SK-N-SH (cell line): ENCODE results near the gene LSP1. TPM values are rescaled to one million over a fixed set of nuclear protein-coding genes. Genes with fewer than 3 reads are reported as not detected.

Source experiments
- CTCF ChIA-PET: fragments of 300-600, 350-600 bp; formaldehyde crosslinking; extraction: SDS; loops from one replicate; lab custom pipeline; 2021; lab: Yijun Ruan, JAX
- POLR2A ChIA-PET: fragments of 350-600 bp; sonication (Branson Sonifier 250); formaldehyde crosslinking; extraction: SDS; loops from one replicate; lab custom pipeline; 2020; ENCODE audit warnings: antibody characterized with exemption, inconsistent platforms; lab: Yijun Ruan, JAX
- DNase-seq: peaks from one replicate; pipeline ENCODE4 v3.0.0; 2012
- H2AFZ ChIP-seq: fragments of 200-600 bp; sonication (generic); 2 replicates; pipeline ENCODE4 v1.8.1; 2016; ENCODE audit warnings: antibody characterized with exemption, mild to moderate bottlenecking, low read depth
- H3F3A ChIP-seq: fragments of 200-600 bp; sonication (generic); replicated peaks from 2 replicates; pipeline ENCODE3; 2016; ENCODE audit warnings: antibody characterized with exemption, mild to moderate bottlenecking; ENCODE audit not compliant: insufficient read depth
- H3K27ac ChIP-seq, 2 experiments: fragments of 200-500 bp in 1 of 2; fragments of 200-600 bp in 1 of 2; sonication (Bioruptor generic) in 1 of 2; sonication (generic), shearing (Covaris generic) in 1 of 2; 2 replicates each; pipeline versions ENCODE4 v1.5.1 to v1.6.1; 2014 to 2016; ENCODE audit warnings: low read depth in 2 of 2, inconsistent platforms in 1 of 2, low read length in 1 of 2, mild to moderate bottlenecking in 1 of 2, mixed read lengths in 1 of 2
- H3K27me3 ChIP-seq: fragments of 200-600 bp; sonication (generic), shearing (Covaris generic); 2 replicates; pipeline ENCODE4 v1.6.1; 2016; ENCODE audit warnings: mixed run types; ENCODE audit not compliant: insufficient read depth
- H3K36me3 ChIP-seq, 2 experiments: fragments of 200-500 bp in 1 of 2; fragments of 200-600 bp in 1 of 2; sonication (Bioruptor generic) in 1 of 2; sonication (generic) in 1 of 2; replicated peaks in 1 of 2; 2 replicates each; pipeline versions ENCODE3 to v1.5.1; 2014 to 2016; ENCODE audit warnings: low read length in 1 of 2, mild to moderate bottlenecking in 1 of 2; ENCODE audit not compliant: insufficient read depth in 2 of 2, control insufficient read depth in 1 of 2
- H3K4me1 ChIP-seq, 2 experiments: fragments of 200-500 bp in 1 of 2; fragments of 200-600 bp in 1 of 2; sonication (Bioruptor generic) in 1 of 2; sonication (generic), shearing (Covaris generic) in 1 of 2; 2 replicates each; pipeline versions ENCODE4 v1.5.1 to v1.6.1; 2014 to 2016; ENCODE audit warnings: low read depth in 1 of 2, low read length in 1 of 2, mixed run types in 1 of 2; ENCODE audit not compliant: insufficient read depth in 2 of 2, control insufficient read depth in 1 of 2
- H3K4me2 ChIP-seq: fragments of 200-600 bp; sonication (generic), shearing (Covaris generic); 2 replicates; pipeline ENCODE4 v1.6.1; 2017; ENCODE audit warnings: mixed run types
- H3K4me3 ChIP-seq, 2 experiments: fragments of 200-500 bp in 1 of 2; fragments of 200-600 bp in 1 of 2; sonication (Bioruptor generic) in 1 of 2; sonication (generic), shearing (Covaris generic) in 1 of 2; 2 replicates each; pipeline versions ENCODE4 v1.5.1 to v1.8.1; 2014 to 2016; ENCODE audit warnings: low read depth in 2 of 2, inconsistent platforms in 1 of 2, low read length in 1 of 2, mild to moderate bottlenecking in 1 of 2, mixed read lengths in 1 of 2, moderate library complexity in 1 of 2
- H3K79me2 ChIP-seq: fragments of 200-600 bp; sonication (generic); 2 replicates; pipeline ENCODE4 v1.8.1; 2017; ENCODE audit warnings: mild to moderate bottlenecking; ENCODE audit not compliant: insufficient read depth
- H3K9ac ChIP-seq: fragments of 200-600 bp; sonication (generic); 2 replicates; pipeline ENCODE4 v1.6.1; 2017; ENCODE audit warnings: mixed run types
- H3K9me2 ChIP-seq: fragments of 200-600 bp; sonication (generic); 2 replicates; pipeline ENCODE4 v1.6.1; 2017; ENCODE audit warnings: mixed run types
- H3K9me3 ChIP-seq: fragments of 200-600 bp; sonication (generic); 2 replicates; pipeline ENCODE4 v1.6.1; 2017; ENCODE audit warnings: mixed run types, mild to moderate bottlenecking, moderate library complexity
- H4K20me1 ChIP-seq: fragments of 200-600 bp; sonication (generic); 2 replicates; pipeline ENCODE4 v1.6.1; 2017; ENCODE audit warnings: mild to moderate bottlenecking, mixed run types; ENCODE audit not compliant: insufficient read depth
- CHD2 ChIP-seq: fragments of 150-350 bp; IDR thresholded peaks from 2 replicates; pipeline ENCODE4 v1.6.1; 2018; ENCODE audit warnings: low read length; ENCODE audit not compliant: partially characterized antibody
- EZH2phosphoT487 ChIP-seq: fragments of 200-600 bp; sonication (generic); IDR thresholded peaks from 2 replicates; pipeline ENCODE4 v1.6.1; 2017; ENCODE audit warnings: low read depth, mixed run types, mild to moderate bottlenecking, antibody characterized with exemption, moderate library complexity, borderline replicate concordance
- JUND ChIP-seq: IDR thresholded peaks from 2 replicates; pipeline ENCODE4 v1.4.0; 2012
- NFIC ChIP-seq: IDR thresholded peaks from 2 replicates; pipeline ENCODE4 v1.4.0; 2012; ENCODE audit warnings: borderline replicate concordance
- PBX3 ChIP-seq: IDR thresholded peaks from 2 replicates; pipeline ENCODE4; 2012
- RCOR1 ChIP-seq: fragments of 150-350 bp; IDR thresholded peaks from 2 replicates; pipeline ENCODE4 v1.6.1; 2017; ENCODE audit warnings: antibody characterized with exemption, low read length
- RFX5 ChIP-seq: IDR thresholded peaks from 2 replicates; pipeline ENCODE4 v1.6.1; 2012; ENCODE audit warnings: mild to moderate bottlenecking, improper control_type of control experiment, low read length
- RXRA ChIP-seq: IDR thresholded peaks from 2 replicates; pipeline ENCODE4 v1.4.0; 2012; ENCODE audit warnings: low read depth, mild to moderate bottlenecking, borderline replicate concordance
- TAF1 ChIP-seq: IDR thresholded peaks from 2 replicates; pipeline ENCODE4 v1.6.1; 2012; ENCODE audit warnings: low read depth, mild to moderate bottlenecking, low read length, moderate library complexity, borderline replicate concordance
- TCF12 ChIP-seq: IDR thresholded peaks from 2 replicates; pipeline ENCODE4 v1.4.0; 2012
- USF2 ChIP-seq: fragments of 150-350 bp; IDR thresholded peaks from 2 replicates; pipeline ENCODE4 v1.6.1; 2017; ENCODE audit warnings: antibody characterized with exemption, low read length, low read depth, borderline replicate concordance
- ZBTB33 ChIP-seq: IDR thresholded peaks from 2 replicates; pipeline ENCODE4 v1.4.0; 2012; ENCODE audit warnings: low read depth, borderline replicate concordance
- WGBS: methylation state at CpG from one replicate; pipeline ENCODE4 v1.1.6; 2017; ENCODE audit warnings: low lambda C conversion rate; 5-methylcytosine and 5-hydroxymethylcytosine counted together
- polyA plus RNA-seq, 3 experiments: library from polyadenylated mRNA; depleted of rRNA; stranded (reverse); fragments of >200 nt; gene quantifications; 2 replicates each; pipeline ENCODE4 v1.2.3, GENCODE V29; 2012
- TF ChIP-seq, protein P1 (sequence below): fragments of 150-350 bp; IDR thresholded peaks from 2 replicates; pipeline ENCODE4 v1.6.1; 2016; ENCODE audit warnings: mild to moderate bottlenecking, low read depth, low read length
- TF ChIP-seq, protein P2 (sequence below): fragments of 200-600 bp; sonication (generic); IDR thresholded peaks from 2 replicates; pipeline ENCODE4 v1.6.1; 2017; ENCODE audit warnings: antibody characterized with exemption, mild to moderate bottlenecking, moderate library complexity
- TF ChIP-seq, protein P3 (sequence below): IDR thresholded peaks from 2 replicates; pipeline ENCODE4 v1.4.0; 2012; ENCODE audit warnings: low read depth

The LSP1 gene
- polyA plus RNA-seq, 1 of the 3 experiments (the other 2 are of a cell fraction): 0.38 TPM

DNA sequence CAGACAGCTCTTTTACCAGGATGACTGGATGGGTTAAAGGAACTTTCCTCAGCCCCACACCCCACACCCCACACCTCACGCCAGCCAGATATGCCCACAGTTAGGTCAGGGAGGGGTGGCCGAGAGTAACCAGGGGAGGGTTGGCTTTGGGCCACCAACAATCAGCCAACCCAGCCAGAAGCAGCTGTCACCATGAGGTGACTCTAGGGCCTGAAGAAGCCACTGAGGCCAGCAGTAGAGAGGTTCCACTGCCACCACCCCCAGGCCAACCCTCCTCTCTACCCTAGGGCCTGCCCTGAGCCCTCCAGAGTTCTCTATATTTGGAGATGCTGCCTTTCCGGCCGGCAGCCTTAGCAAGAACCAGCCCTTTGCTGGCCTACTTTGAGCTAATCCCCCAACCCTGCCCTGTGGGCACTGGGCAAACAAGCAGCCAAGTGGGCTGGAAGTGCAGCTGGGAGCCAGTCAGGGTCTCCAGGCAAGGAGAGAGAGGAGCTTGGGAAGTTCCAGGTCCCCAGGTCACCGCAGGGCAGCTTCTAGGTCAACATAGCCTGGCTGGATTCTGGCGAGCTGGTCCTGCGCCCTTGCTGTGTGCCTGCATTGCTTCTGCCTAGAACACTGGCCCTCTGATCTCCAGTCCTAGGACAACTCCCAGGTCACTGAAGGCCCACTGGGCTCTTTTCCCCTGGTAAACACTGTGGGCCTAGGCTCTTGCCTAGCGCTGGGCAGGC lies 30.1 kb upstream of the LSP1 start:
- no peak overlapping the region for H3K27ac ChIP-seq
- peaks cover 6 to 23% of the 10 kb centered on the region in 2 experiments; a peak in 3 of 4 replicates for H3K4me1 ChIP-seq
- CTCF ChIA-PET: interaction anchor here (1.5 to 1.8 kb wide), 3 partner anchors 10 to 170 kb away, joined by 7 to 13 read pairs (median 12); no protein-coding TSS in a partner anchor
- no peak for DNase-seq
- no peaks in the 10 kb centered on the region for H3F3A ChIP-seq
- no peaks in the 10 kb centered on the region for H3K9me2 ChIP-seq
- no peaks in the 10 kb centered on the region for H4K20me1 ChIP-seq
- H3K79me2 ChIP-seq: no peaks in the 10 kb centered on the region
- no peak overlapping the region for H3K9ac ChIP-seq
- no peaks in the 10 kb centered on the region for H3K36me3 ChIP-seq
- POLR2A ChIA-PET: no interaction called here
- TF ChIP-seq, protein P1, sequence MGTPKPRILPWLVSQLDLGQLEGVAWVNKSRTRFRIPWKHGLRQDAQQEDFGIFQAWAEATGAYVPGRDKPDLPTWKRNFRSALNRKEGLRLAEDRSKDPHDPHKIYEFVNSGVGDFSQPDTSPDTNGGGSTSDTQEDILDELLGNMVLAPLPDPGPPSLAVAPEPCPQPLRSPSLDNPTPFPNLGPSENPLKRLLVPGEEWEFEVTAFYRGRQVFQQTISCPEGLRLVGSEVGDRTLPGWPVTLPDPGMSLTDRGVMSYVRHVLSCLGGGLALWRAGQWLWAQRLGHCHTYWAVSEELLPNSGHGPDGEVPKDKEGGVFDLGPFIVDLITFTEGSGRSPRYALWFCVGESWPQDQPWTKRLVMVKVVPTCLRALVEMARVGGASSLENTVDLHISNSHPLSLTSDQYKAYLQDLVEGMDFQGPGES: no peak
- H3K9me3 ChIP-seq: no peaks in the 10 kb centered on the region
- no peaks in the 10 kb centered on the region for H3K27me3 ChIP-seq
- no peak overlapping the region for H3K4me3 ChIP-seq
- H3K4me2 ChIP-seq: no peak overlapping the region
- no peak overlapping the region for H2AFZ ChIP-seq
- WGBS: 61% methylated on average over 5 of the region's 8 CpGs

- Histone ChIP-seq H3K79me2 (no peaks in the 10 kb centered on the region), H3K9me2 (no peaks in the 10 kb centered on the region), H4K20me1 (no peaks in the 10 kb centered on the region), H2AFZ (no peak overlapping the region), H3K4me3 (no peak overlapping the region), H3K27ac (no peak overlapping the region), H3K36me3 (no peaks in the 10 kb centered on the region), H3K27me3 (no peaks in the 10 kb centered on the region), H3F3A (peaks cover under 1% of the 10 kb centered on the region), H3K9me3 (no peaks in the 10 kb centered on the region), H3K4me2 (no peak overlapping the region), H3K9ac (no peak overlapping the region), H3K4me1 (peaks cover 7 to 31% of the 10 kb centered on the region in 2 experiments; a peak in 3 of 4 replicates)
- CTCF ChIA-PET: interaction anchor here (1.5 to 20.8 kb wide), 7 partner anchors 9 to 326 kb away, joined by 7 to 585 read pairs (median 12); partner anchors contain the start of genes IGF2 and SYT8
- WGBS: 71% methylated on average over 11 of the region's 19 CpGs
- no peak for DNase-seq
- POLR2A ChIA-PET: no interaction called here
- TF ChIP-seq PBX3 (no peak), RCOR1 (no peak), TCF12 (no peak), NFIC (no peak), RXRA (no peak), CHD2 (no peak), USF2 (no peak), JUND (no peak), TAF1 (no peak), RFX5 (no peak), ZBTB33 (no peak), EZH2phosphoT487 (no peak)
- TF ChIP-seq, protein P2, sequence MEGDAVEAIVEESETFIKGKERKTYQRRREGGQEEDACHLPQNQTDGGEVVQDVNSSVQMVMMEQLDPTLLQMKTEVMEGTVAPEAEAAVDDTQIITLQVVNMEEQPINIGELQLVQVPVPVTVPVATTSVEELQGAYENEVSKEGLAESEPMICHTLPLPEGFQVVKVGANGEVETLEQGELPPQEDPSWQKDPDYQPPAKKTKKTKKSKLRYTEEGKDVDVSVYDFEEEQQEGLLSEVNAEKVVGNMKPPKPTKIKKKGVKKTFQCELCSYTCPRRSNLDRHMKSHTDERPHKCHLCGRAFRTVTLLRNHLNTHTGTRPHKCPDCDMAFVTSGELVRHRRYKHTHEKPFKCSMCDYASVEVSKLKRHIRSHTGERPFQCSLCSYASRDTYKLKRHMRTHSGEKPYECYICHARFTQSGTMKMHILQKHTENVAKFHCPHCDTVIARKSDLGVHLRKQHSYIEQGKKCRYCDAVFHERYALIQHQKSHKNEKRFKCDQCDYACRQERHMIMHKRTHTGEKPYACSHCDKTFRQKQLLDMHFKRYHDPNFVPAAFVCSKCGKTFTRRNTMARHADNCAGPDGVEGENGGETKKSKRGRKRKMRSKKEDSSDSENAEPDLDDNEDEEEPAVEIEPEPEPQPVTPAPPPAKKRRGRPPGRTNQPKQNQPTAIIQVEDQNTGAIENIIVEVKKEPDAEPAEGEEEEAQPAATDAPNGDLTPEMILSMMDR: no peak
- TF ChIP-seq, protein P1: no peak
- TF ChIP-seq, protein P3, sequence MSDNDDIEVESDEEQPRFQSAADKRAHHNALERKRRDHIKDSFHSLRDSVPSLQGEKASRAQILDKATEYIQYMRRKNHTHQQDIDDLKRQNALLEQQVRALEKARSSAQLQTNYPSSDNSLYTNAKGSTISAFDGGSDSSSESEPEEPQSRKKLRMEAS: no peak
Measured at GRCh38 chr11:1823376-1824220, 29.3 kb upstream of the LSP1 start.
